Gastroesophageal sphincter (tissue), 4 donors: ENCODE results near the gene XRCC4. TPM values are rescaled to one million over a fixed set of nuclear protein-coding genes. Genes with fewer than 3 reads are reported as not detected.

Source experiments
- ATAC-seq: fragments of 150-250 bp; one replicate; pipeline ENCODE4 v1.9.1; 2016; ENCODE audit warnings: mild to moderate bottlenecking, moderate library complexity
- H3K27ac ChIP-seq, 4 donors: fragments of 200-600 bp; sonication (generic) in 3 of 4; 1 replicate in 3 of 4; 2 replicates in 1 of 4; pipeline ENCODE4 v1.5.1; 2016 to 2019
- H3K27me3 ChIP-seq: fragments of 200-600 bp; sonication (generic); one replicate; pipeline ENCODE4 v1.5.1; 2019
- H3K36me3 ChIP-seq, 2 donors: fragments of 200-600 bp; sonication (generic); one replicate each; pipeline ENCODE4 v1.5.1; 2019; ENCODE audit warnings: control low read depth in 1 of 2
- H3K4me1 ChIP-seq, 3 donors: fragments of 200-600 bp; sonication (generic); 1 replicate in 2 of 3; 2 replicates in 1 of 3; pipeline ENCODE4 v1.5.1; 2016 to 2019; ENCODE audit warnings: control low read depth in 2 of 3
- H3K4me3 ChIP-seq, 2 donors: fragments of 200-600 bp; sonication (generic); one replicate each; pipeline ENCODE4 v1.5.1; 2019; ENCODE audit warnings: mild to moderate bottlenecking in 1 of 2, moderate library complexity in 1 of 2
- H3K9me3 ChIP-seq, 3 donors: fragments of 200-600 bp; sonication (generic); one replicate each; pipeline ENCODE4 v1.5.1; 2017 to 2019; ENCODE audit warnings: control low read depth in 2 of 3
- EP300 ChIP-seq: sonication (generic); formaldehyde crosslinking; IDR thresholded peaks from one replicate; pipeline ENCODE4 v1.6.1; 2017; ENCODE audit warnings: antibody characterized with exemption, mild to moderate bottlenecking
- POLR2A ChIP-seq, 2 donors: fragments of 450-650 bp; IDR thresholded peaks; one replicate each; pipeline ENCODE4 v1.6.1; 2017; ENCODE audit warnings: antibody characterized with exemption in 2 of 2, mild to moderate bottlenecking in 2 of 2, moderate library complexity in 1 of 2
- POLR2AphosphoS5 ChIP-seq: sonication (generic); formaldehyde crosslinking; IDR thresholded peaks from one replicate; pipeline ENCODE4 v1.6.1; 2017; ENCODE audit warnings: antibody characterized with exemption
- WGBS, 2 donors: methylation state at CpG; one replicate each; pipeline ENCODE4 v1.1.5; 2018; ENCODE audit warnings: low coverage in 1 of 2; 5-methylcytosine and 5-hydroxymethylcytosine counted together
- total RNA-seq, 4 donors: library from RNA; depleted of rRNA; stranded (reverse); fragments of >200 nt; gene quantifications; one replicate each; pipeline ENCODE4 v1.1.0, GENCODE V29; 2016
- TF ChIP-seq, protein P1 (sequence below), 4 experiments: fragments of 200-600 bp in 2 of 4; fragments of 450-650 bp in 2 of 4; sonication (generic) in 1 of 4; IDR thresholded peaks; one replicate each; pipeline ENCODE4 v1.5.1; 2017 to 2019; ENCODE audit warnings: antibody characterized with exemption in 4 of 4, mild to moderate bottlenecking in 2 of 4, moderate library complexity in 2 of 4

The XRCC4 gene
- total RNA-seq, 4 donors from 2014 or later = 3.7 to 9.3 (median 5.4) TPM

DNA sequence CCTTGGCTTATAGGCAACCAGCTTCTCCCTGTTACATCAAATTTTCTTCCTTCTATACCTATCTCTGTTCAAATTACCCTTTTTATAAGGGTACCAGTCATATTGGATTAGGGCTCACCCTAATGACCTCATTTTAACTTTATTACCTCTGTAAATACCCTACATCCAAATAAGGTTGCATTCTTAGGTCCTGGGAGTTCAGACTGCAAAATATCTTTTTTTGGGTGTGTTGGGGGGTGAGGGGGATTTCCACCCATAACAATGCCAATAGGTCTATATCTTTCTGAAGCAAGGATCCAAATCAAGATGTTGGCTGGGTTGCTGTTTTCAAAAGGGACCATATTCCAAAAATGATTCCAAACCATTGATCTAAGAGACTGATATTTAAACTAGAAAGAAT is 141.7 kb downstream of the XRCC4 start:
- TF ChIP-seq, protein P1, sequence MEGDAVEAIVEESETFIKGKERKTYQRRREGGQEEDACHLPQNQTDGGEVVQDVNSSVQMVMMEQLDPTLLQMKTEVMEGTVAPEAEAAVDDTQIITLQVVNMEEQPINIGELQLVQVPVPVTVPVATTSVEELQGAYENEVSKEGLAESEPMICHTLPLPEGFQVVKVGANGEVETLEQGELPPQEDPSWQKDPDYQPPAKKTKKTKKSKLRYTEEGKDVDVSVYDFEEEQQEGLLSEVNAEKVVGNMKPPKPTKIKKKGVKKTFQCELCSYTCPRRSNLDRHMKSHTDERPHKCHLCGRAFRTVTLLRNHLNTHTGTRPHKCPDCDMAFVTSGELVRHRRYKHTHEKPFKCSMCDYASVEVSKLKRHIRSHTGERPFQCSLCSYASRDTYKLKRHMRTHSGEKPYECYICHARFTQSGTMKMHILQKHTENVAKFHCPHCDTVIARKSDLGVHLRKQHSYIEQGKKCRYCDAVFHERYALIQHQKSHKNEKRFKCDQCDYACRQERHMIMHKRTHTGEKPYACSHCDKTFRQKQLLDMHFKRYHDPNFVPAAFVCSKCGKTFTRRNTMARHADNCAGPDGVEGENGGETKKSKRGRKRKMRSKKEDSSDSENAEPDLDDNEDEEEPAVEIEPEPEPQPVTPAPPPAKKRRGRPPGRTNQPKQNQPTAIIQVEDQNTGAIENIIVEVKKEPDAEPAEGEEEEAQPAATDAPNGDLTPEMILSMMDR (IDR thresholded peaks at IDR 0.05) = no peak
- TF ChIP-seq EP300 (no peak), POLR2A (IDR thresholded peaks at IDR 0.05) (no peak), POLR2AphosphoS5 (no peak)
- H3K4me3 ChIP-seq = no peak overlapping the region
- no peak overlapping the region for H3K27ac ChIP-seq
- H3K9me3 ChIP-seq = no peaks in the 10 kb centered on the region
- H3K27me3 ChIP-seq = no peaks in the 10 kb centered on the region
- no peaks in the 10 kb centered on the region for H3K36me3 ChIP-seq
- no peak for ATAC-seq
- no peaks in the 10 kb centered on the region for H3K4me1 ChIP-seq

DNA sequence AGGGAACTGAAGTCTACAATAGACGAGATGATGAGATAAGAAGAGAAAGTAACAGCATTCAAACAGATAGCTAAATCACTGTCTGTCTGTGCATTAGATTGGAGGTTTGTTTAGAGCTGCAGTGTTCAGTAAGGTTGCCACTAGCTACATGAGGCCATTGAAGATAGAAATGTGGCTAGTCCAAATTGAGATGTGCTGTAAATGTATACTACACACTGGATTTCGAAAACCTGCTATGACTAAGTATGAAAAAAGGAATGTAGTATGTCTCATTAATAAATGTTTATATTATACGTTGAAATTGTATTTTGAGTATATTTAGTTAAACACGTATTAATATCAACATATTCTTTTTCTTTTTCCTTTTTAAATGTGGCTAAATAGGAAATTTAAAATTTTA is 142.1 kb downstream of the XRCC4 start:
- Histone ChIP-seq H3K9me3 (no peaks in the 10 kb centered on the region), H3K36me3 (no peaks in the 10 kb centered on the region), H3K27me3 (no peaks in the 10 kb centered on the region), H3K27ac (no peak overlapping the region), H3K4me1 (no peaks in the 10 kb centered on the region), H3K4me3 (no peak overlapping the region)
- TF ChIP-seq, protein P1 (IDR thresholded peaks at IDR 0.05) = no peak
- TF ChIP-seq POLR2AphosphoS5 = no peak
- TF ChIP-seq EP300 = no peak
- TF ChIP-seq POLR2A (IDR thresholded peaks at IDR 0.05) = no peak
- 59 to 62% methylated on average over 4 of the region's 4 CpGs for WGBS, 2 donors
- no peak for ATAC-seq

DNA sequence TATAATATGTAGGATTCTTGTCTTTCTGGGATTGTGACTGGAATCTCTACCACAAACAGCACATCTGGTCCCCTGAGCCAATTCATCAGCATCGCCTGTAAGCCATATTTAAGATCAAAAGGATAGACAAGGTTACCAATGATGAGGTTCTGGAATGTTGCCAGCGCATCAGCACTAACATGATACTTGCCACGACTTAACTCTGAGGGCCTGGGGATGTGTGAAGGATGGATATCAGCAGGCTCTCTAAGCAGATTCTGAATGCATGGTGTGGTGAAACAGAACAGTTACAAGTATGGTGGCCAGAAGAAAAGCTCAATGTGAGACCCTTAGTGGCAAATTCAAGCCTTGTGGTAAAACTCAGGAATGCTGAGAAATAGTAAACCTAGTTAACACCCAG is 143.0 kb downstream of the XRCC4 start:
- Histone ChIP-seq H3K4me3 (no peak overlapping the region), H3K9me3 (no peaks in the 10 kb centered on the region), H3K36me3 (no peaks in the 10 kb centered on the region), H3K27ac (no peak overlapping the region), H3K27me3 (no peaks in the 10 kb centered on the region), H3K4me1 (no peaks in the 10 kb centered on the region)
- TF ChIP-seq POLR2A (IDR thresholded peaks at IDR 0.05) (no peak), EP300 (no peak), POLR2AphosphoS5 (no peak)
- TF ChIP-seq, protein P1 (IDR thresholded peaks at IDR 0.05) = no peak
- no peak for ATAC-seq
- WGBS, 2 donors = 85% methylated on average over 3 of the region's 3 CpGs; no CpG with 5 or more reads in 1 of the 2 donors

DNA sequence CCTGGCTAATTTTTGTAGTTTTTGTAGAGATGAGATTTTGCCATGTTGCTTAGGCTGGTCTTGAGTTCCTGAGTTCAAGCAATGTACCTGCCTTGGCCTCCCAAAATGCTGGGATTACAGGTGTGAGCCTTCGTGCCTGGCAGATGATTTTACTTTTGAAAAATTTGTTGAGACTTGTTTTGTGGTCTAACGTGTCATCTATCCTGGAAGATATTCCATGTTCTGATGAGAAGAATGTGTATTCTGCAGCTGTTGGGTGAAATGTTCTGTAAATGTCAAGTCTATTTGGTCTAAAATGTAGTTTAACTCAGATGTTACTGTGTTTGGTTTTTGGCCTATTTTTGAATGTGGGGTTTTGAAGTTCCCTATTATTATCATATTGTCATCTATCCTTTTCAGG is 145.6 kb downstream of the XRCC4 start:
- WGBS, 2 donors = 50 to 57% methylated on average over 1 of the region's 2 CpGs
- Histone ChIP-seq H3K4me3 (no peak overlapping the region), H3K27me3 (no peaks in the 10 kb centered on the region), H3K27ac (no peak overlapping the region), H3K9me3 (no peaks in the 10 kb centered on the region), H3K4me1 (no peaks in the 10 kb centered on the region), H3K36me3 (no peaks in the 10 kb centered on the region)
- no peak for ATAC-seq
- TF ChIP-seq POLR2A (IDR thresholded peaks at IDR 0.05) (no peak), POLR2AphosphoS5 (no peak), EP300 (no peak)
- TF ChIP-seq, protein P1 (IDR thresholded peaks at IDR 0.05) = no peak

DNA sequence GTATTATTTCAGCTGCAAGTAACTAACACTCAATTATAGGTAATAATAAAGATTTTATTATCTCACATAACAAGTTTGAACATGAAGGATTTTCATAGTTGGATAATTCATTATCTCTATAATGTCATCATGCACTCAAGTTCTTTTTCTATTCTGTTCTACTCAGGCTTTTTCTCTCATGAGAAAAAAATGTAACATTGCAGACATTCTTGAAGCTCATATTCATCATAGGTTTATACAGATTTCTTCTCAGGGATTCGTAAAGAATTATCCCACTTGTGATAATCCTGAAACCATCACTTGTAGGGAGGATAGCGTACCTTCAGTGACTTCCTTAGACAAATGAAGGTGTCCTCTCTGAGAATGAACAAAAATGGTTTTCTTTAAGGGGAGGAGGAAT is 150.3 kb downstream of the XRCC4 start:
- Histone ChIP-seq H3K4me1 (no peaks in the 10 kb centered on the region), H3K27me3 (no peaks in the 10 kb centered on the region), H3K36me3 (no peaks in the 10 kb centered on the region), H3K27ac (no peak overlapping the region), H3K4me3 (no peak overlapping the region), H3K9me3 (no peaks in the 10 kb centered on the region)
- WGBS, 2 donors = 88% methylated on average over 1 to 2 of the region's 2 CpGs
- ATAC-seq = no peak
- TF ChIP-seq, protein P1 (IDR thresholded peaks at IDR 0.05) = no peak
- TF ChIP-seq POLR2A (IDR thresholded peaks at IDR 0.05) (no peak), EP300 (no peak), POLR2AphosphoS5 (no peak)
